Activated CD8-positive, alpha-beta memory T cell treated with anti-CD3 and anti-CD28 coated beads for 4 hours (primary cell): ENCODE data around the gene LBR.

ENCODE experiments used
- DNase-seq, 2 donors: peaks; one replicate each; pipeline ENCODE4 v3.0.0-alpha.2; 2020; ENCODE audit warnings: low read depth in 2 of 2

Gene LBR

DNA sequence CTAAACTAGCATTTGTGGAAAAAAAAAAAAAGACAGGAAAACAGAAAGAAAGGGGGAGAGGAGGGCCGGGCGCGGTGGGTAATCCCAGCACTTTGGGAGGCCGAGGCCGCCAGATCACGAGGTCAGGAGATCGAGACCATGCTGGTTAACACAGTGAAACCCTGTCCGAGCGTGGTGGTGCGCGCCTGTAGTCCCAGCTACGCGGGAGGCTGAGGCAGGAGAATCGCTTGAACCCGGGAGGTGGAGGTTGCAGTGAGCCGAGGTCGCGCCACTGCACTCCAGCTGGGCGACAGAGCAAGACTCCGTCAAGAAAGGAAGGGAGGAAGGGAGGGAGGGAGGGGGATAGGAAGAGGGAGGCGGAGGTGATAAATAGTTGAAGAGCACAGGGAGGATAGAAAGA lies 54.7 kb downstream of the LBR start:
- DNase-seq: no peak

DNA sequence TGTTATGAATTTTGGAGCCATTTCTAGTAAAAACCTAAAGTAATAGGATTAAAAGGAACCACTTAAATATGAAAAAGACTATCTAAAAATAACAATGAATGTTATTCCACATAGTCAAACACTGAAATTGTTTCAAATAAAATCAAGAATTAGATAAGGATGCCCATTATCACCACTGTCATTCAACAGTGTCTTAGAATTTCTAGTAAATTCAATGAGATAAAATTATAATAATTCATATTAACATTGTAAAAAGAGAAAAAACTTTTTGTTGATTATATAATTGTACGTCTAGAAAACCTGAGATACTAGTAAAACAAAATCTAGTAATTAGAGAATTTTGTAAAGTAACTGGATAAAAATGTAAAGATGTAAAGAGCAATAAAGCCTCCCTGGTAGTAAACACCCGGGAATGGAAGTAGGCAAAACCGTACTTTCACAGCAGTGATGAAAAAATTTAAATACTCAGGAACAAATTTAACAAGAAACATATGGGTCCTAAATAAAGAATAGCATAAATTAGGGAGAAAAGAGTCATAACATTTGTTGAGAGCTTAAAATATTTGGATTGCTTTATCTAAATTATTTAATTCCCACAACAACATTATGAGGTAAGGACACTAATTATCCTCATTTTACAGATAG lies 56.4 kb downstream of the LBR start:
- DNase-seq: no peak

DNA sequence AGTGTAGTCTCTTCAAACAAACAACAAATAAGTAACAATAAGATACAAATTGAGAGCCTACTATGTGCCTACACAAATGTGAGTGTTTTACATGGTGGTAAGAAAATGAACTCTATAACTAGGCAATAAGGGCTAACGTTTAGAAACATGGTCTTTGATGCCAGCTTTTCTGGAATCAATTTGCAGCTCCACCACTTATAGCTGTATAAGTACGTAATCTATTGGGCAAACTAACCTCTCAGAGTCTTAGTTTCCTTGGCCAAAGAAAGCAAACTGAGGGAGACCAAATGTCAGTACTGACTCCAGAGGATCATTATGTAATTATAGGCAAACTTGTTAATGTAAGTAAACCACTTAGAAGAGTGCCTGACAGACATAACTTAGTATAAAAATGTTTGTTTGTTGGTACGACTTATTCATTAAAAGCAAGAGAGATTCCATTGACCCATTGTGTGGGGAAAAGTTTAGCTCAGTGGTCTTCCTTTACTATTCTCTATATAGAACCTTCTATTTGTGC lies 59.7 kb downstream of the LBR start:
- DNase-seq: no peak

DNA sequence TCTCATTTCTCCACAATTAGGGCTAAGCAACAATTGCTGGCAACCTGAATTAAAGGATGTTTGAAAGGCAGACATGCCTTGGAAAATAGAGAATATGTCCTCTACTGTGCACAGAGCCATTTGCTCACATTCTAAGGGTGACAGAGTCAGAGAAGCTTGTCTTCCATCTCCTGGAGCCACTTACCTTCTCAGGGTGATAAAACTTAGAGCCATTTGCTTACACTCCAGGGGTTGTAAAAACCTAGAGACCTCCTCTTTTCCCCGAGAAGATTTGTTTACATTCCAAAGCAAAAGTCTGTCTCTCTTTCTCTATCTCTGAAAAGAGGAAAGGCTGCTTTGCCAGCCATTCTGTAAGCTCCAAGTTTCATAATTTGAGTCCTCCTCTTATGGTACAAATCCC lies 61.3 kb downstream of the LBR start:
- no peak for DNase-seq

DNA sequence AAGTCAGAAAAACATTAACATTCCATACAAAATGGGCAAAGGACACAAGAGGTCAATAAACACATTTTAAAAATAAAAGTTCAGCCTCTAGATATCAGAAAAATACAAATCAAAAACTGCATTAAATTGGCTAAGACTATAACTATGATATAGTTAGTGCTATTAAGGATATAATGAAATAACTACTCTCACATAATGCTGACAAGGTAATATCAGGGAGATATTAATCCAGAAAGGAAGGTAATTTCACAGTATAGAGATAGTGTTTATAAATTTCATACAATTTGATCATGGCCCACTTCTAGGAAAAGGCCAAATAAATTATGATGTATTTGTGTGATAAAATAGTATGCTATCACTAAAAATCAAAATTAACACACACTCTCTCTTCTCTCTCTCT lies 61.8 kb downstream of the LBR start:
- no peak for DNase-seq

DNA sequence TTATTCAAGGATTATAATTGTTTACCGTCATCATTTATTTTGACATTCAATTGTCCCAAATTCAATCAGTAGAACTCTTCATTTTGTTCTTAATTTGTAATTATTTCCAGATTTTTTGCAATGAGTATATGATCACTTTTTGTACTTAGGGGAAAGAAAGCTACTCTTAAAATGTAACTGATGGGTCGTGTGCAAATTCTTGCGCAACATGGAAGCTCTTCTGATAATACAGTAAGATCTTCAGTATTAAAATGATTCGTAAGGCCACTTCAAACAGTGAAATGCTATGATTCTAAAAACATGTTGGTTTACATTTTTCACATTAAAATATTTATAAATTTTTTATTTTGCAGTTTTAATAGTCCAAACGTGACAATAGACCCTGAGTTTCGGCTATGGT lies 63.4 kb downstream of the LBR start:
- DNase-seq: no peak

DNA sequence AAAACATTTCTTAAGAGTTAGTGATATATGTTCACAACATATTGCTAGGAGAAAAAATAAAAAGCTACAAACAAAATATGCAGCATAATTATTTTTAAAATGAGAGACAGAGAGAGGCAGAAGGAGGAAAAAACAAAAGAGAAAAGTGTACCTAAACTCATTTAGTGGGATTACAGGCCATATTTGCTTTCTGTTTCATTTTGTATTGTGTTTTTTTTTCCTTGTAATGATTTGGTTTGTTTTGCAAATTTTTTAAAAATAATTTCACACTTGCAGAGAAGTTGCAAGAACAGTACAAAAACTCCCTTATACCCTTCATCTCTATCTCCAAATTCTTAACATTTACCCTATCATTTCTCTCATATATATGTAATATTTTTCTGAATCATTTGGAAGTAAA lies 65.0 kb downstream of the LBR start:
- DNase-seq: no peak

DNA sequence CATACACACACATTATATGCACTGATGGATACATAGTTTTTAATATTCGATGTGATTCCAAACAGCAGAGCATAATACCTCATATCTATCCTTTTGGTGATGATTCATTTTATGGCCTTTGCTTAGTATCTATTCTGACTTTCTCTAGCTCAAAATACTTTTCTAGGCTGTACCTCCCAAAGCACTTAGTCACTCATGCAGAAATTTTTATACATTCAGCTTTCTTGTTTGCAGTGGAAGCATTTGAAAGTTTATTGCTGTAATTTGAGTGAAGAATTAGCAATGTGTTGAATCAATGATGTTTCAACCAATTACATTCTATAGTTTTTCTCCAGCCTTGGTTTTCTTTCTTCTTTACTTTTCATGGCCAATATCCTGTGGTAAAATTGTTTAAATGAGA lies 66.7 kb downstream of the LBR start:
- DNase-seq: no peak

DNA sequence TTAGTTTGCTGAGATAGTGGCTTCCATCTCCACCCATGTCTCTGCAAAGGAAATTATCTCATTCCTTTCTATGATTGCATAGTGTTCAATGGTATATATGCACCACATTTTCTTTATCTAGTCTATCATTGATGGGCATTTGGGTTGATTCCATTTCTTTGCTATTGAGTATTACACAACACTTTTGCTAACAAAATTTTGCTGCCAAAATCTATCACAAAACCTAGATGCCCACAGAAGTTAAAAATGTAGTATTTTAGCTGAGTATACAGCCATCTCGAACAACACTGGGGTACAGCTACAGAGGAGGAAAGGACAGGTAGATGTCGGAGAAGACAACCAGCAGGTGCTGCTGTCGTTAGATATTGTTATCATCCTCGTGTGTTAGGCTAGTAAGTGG lies 67.7 kb downstream of the LBR start:
- DNase-seq: no peak

DNA sequence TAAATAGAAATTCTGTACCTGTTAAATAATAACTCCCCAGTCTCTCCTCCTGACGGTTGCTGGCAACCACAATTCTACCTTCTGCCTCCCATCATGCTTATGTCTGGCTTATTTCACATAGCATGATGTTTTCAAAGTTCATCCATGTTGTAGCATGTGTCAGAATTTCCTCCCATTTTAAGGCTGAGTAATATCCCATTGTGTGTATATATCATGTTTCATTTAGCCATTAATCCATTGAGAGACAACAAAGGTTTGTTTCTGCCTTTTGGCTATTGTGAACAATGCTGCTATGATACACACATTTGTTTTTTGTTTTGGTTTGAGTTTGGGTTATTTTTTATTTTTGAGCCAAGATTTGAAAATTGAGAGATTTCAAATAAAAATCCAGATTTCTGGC lies 72.0 kb downstream of the LBR start:
- no peak for DNase-seq

DNA sequence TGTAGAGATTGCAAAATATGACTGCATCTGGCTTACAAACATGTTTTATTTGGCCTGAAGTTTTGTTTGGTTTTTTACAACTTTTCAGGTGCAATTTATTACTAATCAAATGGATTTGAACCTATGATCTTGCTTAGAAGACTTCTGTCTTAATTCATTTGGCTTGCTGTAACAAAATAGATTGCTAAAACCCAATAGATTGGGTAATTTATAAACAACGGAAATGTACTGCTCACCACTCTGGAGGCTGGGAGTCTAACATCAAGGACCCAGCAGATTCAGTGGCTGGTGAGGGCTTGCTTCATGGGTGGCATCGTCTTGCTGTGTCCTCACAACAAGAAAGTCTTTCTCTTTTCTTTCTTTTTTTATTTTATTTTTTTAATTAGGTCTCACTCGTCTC lies 72.9 kb downstream of the LBR start:
- no peak for DNase-seq
